ENCODE results near the gene DDAH1.

Gene DDAH1

DNA sequence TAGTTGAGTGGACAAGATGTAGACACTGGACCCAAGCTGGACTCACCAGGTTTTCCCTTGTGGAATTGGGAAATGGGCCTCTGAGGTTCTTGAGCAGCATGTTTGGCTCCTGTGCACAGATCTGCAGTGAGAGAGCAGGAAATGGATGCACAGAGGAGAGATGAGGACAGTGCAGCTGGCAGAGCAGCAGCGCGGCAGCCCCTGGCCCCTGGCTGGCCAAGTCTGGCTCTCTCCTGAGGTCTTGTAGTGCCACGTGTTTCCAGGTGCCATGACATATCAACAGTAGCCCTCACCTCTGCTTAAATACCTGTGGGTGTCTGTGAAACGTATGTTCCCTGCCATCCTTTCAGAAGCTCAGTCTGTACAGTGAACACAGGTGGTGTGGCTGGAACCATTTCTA is 169.3 kb downstream of the DDAH1 start:
- DNase-seq, result no peak

DNA sequence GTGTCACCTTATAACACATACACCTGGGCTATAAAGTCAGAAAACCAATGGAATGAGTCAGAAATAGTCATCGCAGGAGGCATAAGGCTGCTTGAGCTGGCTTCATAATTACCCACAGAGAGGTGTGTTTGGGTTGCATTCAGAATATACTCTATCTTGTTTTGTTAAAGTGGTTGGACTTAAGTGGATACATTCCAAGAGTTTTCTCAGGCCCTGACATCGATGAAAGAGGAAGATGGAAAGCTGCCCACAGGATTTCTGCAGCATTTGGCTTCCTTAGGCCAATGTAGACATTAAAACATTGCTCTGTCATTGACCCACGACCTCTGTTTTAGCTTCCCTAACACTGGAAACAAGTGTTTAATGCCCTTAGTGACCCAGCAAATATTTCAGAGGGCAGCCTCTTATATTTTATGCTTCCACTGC is 169.9 kb downstream of the DDAH1 start:
- no peak for DNase-seq

DNA sequence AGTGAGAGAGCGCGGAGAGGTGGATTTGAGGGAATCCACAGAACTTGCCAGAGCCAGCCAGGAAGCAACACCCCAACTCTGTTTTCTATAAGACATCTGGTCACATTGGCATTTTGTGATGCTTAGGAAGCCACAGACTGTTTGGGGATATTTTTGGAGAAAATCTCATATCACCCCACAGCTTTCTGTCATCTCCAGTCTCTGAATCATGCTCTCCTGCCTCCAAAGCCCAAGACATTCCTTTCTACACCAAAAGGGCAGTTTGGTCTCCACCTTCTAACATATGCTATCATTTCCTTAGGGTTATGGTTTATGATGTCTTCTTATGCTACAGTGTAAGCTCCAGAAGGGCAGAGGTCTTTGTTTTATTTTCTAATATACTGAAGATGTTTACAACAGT is 174.1 kb downstream of the DDAH1 start:
- DNase-seq, result no peak

DNA sequence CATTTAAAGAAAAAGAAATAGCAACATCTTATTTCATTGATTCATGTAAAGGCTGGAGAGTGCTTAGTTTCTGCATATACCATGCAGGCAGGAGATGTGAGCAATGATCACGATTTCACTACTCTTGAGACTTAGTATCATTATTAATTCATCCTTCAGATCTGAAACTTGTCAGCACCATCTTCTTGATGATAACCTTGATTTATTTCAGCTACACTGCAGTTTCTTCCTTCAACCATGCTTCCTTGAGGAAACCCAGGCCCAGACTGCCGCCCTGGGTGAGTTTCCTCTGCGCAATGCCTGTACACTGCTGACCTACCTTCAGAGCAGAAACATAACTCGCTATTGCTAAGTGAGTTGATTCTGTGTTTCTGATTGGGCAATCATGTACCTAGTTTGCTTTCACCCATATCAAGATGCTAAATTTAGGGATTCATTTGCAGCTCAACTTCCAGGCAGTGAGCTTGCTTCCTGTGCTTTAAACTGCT is 175.1 kb downstream of the DDAH1 start:
- no peak for DNase-seq

DNA sequence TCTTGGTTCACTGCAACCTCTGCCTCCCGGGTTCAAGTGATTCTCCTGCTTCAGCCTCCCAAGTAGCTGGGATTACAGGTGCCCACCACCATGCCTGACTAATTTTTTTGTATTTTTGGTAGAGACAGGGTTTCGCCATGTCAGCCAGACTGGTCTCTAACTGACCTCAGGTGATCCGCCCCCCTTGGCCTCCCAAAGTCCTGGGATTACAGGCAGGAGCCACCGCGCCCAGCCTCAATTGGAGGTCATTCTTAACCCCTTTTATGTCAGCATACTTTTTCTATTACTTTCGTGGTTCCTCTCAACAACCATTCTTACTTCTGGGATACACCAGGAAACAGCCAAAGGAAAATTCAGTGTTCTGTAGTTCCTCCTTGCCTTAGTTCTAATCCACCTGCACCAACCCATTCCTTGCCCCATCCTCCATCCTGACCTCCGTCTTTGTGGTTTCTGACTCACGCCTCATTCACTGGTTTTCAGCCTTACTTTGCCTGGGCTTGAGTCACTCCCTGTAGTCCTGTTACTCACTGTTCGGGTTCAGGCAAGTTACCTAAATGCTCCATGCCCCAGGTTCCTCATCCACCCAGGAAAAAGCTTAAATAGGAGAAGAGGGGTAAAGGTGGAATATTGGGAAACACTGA is 175.6 kb downstream of the DDAH1 start:
- DNase-seq, result no peak

DNA sequence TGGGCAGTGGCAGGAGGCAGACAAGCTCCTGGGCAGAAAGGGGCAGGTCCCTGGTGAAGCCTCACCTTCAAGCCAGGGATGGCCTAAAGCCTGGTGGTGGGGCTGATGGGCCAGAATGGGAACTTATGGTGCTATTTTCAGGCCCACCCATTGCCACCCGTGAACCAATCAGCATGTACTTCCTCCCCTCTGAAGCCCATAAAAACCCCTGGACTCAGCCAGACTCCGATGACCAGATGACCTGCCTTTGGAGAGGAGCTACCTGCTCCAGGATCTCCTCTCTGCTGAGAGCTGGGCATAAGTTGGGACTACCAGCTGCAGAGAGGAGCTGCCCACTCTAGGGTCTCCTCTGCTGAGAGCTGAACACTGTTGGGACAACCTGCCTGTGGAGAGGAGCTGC is 180.8 kb downstream of the DDAH1 start:
- no peak for DNase-seq

DNA sequence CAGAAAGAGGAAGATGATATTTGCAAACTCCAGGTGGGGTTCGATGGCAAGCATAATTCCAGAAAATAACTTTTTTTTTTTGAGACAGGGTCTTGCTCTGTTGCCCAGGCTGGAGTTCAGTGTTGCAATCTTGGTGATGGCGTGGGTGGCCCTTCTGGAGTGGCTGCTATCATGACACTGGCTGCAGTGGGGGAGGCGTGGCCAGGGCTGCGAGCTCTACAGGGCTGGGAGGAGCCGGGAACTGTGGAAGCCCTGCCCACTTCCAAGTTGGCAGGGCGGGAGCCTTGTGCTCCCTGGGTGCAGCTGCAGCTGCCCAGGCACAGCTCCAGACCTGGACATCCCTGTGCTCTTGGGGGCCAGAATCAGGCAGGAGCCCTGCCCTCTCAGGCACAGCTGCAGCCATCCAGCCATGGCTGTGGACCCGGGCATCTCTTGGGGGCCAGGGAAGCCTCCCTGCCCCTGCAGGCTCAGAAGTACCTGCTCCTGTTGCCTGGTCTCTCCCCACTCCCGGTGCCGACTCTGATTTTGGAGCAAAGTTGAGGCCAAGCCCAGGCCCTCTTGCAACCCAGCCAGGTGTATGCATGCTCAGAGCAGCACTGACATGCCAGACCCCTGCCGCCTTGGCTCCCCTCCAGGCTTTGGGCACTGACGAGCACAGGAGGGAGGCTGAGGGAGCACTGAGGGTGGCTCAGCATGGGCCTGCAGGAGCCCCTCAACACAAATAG is 181.3 kb downstream of the DDAH1 start:
- no peak for DNase-seq

DNA sequence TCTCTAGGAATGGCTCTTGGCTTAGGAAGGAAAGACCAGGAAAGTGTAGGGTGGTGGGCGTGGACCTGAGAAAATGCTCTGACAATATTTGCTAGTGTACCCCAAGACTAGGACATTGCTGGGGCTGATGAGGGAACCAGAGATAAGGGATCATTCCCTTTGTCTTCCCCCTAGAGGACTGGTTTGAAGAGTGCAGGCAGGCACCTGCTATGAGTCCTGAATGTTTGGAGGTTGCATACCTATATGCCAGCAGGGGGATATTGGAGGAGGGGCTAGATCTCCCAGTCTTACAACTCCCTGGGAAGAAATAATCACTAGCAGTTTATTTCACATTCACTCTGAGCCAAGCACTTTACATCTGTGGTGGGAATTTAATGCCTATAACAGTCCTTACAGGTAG is 182.5 kb downstream of the DDAH1 start:
- DNase-seq, result no peak

DNA sequence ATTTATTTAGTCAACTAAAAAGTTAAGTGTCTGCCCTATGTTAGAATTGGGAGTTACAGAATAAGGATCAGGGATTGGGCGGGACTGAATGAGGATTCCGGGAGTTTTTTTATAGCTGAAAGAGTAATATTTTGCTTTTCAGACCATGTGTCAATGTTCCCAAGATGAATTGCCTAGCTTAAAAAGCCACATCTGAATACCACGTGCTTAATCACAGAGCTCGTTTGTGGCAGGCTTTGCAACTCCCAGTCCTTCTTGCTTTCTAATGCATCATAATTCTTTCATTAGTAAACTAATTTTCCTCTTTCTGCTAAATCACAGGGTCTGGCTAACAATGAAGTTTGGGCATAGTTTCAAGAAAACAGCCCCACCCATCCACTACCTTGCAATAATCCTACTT is 184.3 kb downstream of the DDAH1 start:
- DNase-seq, result no peak

DNA sequence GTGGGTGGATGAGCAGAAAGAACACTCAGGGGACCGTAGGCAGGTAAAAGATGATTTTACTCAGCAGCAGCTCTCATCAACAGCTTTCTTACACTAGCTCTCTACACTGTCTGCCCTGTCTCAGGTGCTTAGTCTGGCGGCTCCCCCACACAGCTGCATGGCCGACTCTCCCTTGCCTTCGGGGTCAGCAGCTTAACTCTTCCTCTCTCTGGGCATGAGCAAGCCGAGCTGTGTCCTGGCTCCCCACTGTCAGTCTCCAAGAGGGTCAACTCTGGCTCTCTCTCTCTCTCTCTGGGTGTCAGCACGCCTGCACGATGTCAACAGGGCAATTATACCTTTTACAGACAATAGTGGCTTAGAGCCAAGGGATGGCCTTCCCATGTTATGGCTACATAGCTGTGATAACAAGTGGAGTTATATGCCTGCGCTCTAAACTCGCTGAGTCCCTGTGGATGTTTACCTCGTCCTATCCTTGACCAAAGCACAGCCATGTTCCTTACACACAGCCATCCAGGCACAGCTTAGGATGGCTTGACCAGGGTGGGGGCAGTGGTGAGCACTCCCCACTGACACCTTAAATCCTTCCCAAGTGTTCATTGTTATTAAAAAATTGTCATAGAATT is 185.4 kb downstream of the DDAH1 start:
- no peak for DNase-seq

DNA sequence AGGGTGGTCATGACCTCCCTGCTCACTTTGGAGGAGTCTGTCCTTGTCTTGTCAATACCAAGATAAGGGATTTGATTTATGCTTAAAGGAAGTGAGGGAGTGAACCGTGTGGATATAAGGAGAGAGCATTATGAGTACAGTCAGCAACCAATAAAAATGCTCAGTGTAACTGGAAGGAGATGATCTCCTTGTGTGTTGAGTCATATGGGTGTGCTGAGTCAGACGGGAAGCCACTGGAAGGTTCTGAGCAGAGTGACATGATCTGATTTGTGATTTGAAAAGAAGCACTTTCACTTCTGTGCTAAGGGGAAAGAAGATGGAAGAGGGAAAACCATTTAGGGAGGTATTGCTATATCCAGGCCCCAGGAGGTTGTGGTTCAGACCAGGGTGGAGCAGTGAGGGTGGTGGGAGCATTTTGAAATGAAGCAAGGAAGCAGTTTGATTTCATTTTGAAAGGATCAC is 186.1 kb downstream of the DDAH1 start:
- no peak for DNase-seq

DNA sequence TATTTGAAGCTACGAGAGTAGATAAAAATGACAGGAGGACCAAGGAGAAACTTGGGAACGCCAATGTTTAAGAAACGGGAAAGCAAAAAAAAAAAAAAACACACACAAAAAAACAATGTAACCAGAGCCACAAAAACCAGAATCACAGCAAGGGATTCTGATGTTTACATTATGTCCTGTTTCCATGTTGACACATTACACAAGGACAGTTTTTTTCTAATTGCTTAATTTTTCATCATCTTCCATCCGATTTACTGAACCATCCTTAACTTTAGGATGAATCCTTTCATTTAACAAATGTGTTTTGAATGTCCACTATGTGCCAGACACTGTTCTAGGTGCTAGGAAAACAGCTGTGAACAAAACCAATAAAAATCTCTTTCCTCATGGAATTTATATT is 187.2 kb downstream of the DDAH1 start:
- no peak for DNase-seq

DNA sequence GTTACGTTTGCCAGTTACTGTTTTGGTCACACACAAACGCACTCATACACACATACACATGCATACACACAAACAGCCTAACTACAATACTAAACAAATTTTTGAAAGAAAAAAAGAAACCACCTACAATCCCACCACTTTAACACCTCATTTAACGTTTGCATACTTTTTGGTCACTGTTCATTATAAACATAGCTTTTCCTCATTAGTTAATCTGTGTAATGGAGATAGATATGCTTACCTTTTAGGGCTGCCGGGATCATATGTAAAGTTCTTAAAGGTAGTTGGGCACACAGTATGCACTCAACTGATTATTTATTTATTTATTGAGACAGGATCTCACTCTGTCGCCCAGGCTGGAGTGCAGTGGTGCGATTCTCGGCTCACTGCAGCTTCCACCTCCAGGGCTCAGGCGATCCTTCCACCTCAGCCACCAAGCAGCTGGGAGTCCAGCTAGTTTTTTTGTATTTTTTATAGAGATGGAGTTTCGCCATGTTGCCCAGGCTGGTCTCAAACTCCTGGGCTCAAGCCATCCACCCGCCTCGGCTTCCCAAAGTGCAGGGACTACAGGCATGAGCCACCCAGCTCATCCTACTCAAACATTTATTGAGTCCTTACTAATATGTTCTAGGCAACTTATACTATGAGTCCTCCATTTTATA is 187.8 kb downstream of the DDAH1 start:
- DNase-seq, result no peak

DNA sequence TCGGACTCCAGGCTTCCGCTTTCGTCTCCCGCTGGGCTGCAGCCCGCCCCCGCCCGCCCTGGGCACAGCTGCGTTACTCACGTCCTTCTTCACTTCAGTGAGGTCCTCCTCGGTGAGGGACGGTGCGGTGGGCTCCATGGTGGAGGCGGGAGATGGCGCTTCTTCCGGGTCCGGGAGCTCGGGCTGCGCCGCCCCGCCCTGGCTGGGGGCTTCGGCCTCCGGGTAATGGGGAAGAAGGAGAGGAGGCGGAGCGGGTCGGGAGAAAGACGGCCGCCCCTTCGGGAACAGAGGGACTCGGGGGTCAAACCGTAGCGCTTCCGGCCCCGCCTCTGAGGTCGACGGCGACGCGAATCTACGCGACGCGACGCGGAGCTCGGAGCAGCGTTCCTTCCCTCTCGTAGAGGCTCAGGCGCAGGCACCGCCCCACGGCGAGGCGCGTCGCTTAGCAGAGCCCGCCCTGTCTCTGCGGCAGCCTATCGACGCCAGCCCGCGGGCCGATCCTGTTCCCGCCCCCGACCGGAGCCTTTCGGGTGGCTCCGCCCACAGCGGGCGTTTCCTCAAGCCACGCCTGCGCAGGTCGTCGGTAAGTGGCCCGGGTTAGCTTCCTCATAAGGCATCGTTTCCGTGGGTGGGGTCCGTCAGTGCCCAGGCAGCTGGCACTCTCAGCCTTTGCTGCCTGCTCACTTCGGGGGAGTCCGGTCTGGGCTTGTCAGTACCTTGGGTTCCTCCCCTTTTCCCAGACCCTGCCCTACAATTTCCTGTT is 188.6 kb downstream of the DDAH1 start, which contains the start of gene BCL10:
BCL10 (minus strand) TSS at position 418 of the 763 bp plus-strand sequence; CDS start at position 138, 280 bp downstream.
- peak; percentile 97 to 98 for DNase-seq

DNA sequence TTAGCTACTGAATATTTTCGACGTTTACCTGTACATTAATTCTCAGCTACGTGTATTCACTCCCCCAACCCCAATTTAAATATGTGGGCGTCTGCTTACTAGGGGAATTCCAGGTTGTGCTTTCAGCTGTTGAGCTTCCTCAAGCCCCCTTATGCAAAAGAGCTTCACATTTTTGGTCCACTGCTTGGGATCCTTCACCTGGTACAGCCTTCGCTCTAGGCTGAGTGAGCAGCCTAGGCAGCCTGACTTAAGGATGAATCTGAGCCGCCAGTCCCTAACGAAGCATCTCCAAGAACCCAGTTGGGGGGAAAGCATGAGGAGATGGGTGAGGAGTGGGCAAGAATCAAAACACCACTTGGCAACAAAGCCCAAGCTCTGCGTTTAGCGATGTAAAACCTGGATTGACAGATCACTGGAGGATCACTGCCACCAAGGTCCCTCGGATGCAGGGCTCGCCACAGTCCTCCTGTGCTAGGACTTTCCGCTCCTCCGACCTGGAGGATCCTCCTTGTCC is 189.2 kb downstream of the DDAH1 start:
- no peak for DNase-seq

DNA sequence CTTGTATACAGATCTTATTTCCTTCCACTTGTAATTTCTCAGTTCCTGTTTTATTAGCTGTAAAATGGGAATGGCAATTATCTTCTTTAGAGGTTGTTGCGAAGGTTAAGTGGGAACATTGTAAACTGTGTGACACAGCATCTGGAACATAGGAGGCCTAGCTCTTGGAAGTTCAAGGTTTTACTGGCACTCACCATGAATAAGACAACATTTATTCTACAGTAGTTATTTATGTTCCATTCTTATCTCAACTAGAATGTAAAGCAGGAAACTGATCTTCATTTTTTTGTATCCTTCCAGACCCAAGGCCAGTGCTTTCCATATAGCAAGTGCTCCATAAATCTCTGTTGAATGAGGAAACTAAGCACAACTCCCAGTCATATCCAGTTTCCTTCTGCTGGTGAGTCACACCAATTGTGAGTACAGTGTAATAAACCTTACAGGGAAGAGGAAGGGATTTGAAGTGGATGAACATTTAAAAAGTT is 189.9 kb downstream of the DDAH1 start:
- no peak for DNase-seq

DNA sequence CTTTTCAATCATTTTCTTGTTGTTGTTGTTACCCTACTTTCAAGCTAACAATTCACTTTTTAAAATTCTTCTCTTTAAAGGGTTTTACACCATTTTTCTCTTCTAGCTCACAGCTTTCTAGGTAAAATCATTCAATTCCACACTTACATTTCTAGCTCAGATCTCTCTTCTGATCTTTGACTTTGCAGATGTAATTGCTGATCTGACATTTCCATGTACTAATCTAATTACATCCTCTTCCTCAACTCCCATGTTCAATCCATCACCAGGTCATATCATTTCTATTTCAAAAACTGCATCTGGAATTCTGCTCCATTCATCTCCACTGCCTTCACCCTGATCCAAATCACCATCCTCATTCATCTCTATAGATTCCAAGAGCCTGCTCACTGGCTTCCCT is 191.6 kb downstream of the DDAH1 start:
- no peak for DNase-seq

DNA sequence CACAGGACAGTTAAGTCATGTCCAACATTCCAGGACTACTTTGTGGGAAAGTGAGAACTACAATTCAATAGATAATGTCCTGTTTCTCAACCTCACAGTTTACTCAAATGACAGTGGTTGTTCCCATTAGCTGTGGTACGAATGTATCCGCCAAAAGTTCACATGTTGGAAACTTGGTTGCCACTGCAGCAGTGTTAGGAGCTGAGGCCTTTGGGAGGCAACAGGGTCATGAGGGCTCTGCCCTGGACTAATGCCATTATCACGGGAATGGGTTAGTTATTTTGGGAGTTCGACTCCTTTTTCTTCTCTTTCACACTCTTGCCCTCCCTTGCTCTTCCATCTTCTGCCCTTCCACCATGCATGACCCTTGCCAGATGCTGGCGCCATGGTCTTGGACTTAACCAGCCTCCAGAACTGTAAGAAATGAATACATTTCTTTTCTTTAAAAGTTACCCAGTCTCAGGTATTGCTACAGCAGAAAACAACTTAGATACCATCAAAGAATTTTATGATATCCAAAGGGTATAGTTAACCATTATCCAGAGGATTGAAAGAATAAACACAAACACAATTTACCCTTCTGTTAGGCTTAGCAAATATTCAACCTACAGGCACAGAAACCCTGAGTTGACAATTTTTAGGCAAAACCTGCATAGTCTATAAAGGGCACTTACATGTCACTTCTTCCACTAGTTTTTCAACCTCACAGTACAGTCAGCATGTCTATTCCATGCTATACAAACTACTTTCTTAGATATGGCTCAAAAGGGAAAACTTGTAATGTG is 196.0 kb downstream of the DDAH1 start:
- DNase-seq, result no peak

All from hippocampal formation (tissue), 2 donors.